Measurements from ENCODE around the gene FAM13A.

DNA sequence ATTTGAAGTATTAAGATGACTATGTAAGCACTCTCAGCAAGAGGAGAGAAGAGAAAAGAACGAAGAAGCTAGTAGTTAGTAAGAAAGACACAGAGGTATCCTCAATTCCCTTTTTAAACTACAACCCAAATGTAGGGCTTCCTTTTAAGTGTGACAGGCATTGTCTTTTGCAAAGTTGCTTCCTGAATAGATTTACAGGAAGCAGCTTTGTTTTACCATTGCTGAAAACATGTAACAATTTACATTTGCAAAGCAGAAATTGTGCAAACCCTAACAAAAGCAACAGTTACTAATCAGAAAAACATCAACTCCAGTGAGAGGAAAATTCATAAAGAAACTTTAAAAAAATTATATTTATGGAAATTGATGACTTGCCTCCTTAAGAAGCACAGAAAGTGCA is 96.4 kb downstream of the FAM13A start:
- TF ChIP-seq, protein P1, sequence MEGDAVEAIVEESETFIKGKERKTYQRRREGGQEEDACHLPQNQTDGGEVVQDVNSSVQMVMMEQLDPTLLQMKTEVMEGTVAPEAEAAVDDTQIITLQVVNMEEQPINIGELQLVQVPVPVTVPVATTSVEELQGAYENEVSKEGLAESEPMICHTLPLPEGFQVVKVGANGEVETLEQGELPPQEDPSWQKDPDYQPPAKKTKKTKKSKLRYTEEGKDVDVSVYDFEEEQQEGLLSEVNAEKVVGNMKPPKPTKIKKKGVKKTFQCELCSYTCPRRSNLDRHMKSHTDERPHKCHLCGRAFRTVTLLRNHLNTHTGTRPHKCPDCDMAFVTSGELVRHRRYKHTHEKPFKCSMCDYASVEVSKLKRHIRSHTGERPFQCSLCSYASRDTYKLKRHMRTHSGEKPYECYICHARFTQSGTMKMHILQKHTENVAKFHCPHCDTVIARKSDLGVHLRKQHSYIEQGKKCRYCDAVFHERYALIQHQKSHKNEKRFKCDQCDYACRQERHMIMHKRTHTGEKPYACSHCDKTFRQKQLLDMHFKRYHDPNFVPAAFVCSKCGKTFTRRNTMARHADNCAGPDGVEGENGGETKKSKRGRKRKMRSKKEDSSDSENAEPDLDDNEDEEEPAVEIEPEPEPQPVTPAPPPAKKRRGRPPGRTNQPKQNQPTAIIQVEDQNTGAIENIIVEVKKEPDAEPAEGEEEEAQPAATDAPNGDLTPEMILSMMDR (IDR thresholded peaks at IDR 0.05): no peak
- no peak for TF ChIP-seq POLR2A (IDR thresholded peaks at IDR 0.05)
